Transverse colon (tissue), 4 donors: ENCODE measurements around the gene RHOF. TPM values are rescaled to one million over a fixed set of nuclear protein-coding genes. Genes with fewer than 3 reads are reported as not detected.

Experiments used
- DNase-seq: peaks from one replicate; pipeline ENCODE4 v3.0.0-alpha.2; 2019
- H3K27ac ChIP-seq, 4 donors: fragments of 200-600 bp; sonication (generic); 2 replicates each; pipeline ENCODE4 v1.5.1; 2016 to 2018; ENCODE audit warnings: inconsistent platforms in 4 of 4
- H3K27me3 ChIP-seq: fragments of 200-600 bp; sonication (generic); 2 replicates; pipeline ENCODE4 v1.5.1; 2017; ENCODE audit warnings: inconsistent platforms
- H3K36me3 ChIP-seq, 4 donors: fragments of 200-600 bp; sonication (generic); 2 replicates each; pipeline ENCODE4 v1.5.1; 2017 to 2019; ENCODE audit warnings: inconsistent platforms in 4 of 4
- H3K4me1 ChIP-seq, 4 donors: fragments of 200-600 bp; sonication (generic); 2 replicates each; pipeline ENCODE4 v1.5.1; 2017 to 2020; ENCODE audit warnings: inconsistent platforms in 4 of 4
- H3K4me3 ChIP-seq, 4 donors: fragments of 200-600 bp; sonication (generic); 1 replicate in 1 of 4; 2 replicates in 3 of 4; pipeline versions ENCODE4 v1.5.1 to v1.6.1; 2017 to 2019; ENCODE audit warnings: inconsistent platforms in 4 of 4
- H3K9me3 ChIP-seq, 2 donors: fragments of 200-600 bp; sonication (generic); 2 replicates each; pipeline ENCODE4 v1.5.1; 2017 to 2019; ENCODE audit warnings: inconsistent platforms in 2 of 2
- CTCF ChIP-seq, 5 experiments: fragments of 200-600 bp in 3 of 5; fragments of 450-650 bp in 2 of 5; sonication (generic) in 3 of 5; IDR thresholded peaks; 1 replicate in 2 of 5; 2 replicates in 3 of 5; pipeline ENCODE4 v1.5.1; 2016 to 2017; ENCODE audit warnings: antibody characterized with exemption in 5 of 5, inconsistent platforms in 3 of 5, mild to moderate bottlenecking in 2 of 5, moderate library complexity in 1 of 5
- EP300 ChIP-seq: sonication (generic); formaldehyde crosslinking; IDR thresholded peaks from one replicate; pipeline ENCODE4 v1.6.1; 2017; ENCODE audit warnings: antibody characterized with exemption, low read depth
- POLR2A ChIP-seq: fragments of 450-650 bp; IDR thresholded peaks from one replicate; pipeline ENCODE4 v1.6.1; 2016; ENCODE audit warnings: antibody characterized with exemption, mild to moderate bottlenecking, moderate library complexity
- POLR2AphosphoS5 ChIP-seq, 3 donors: sonication (generic); formaldehyde crosslinking; IDR thresholded peaks; one replicate each; pipeline ENCODE4 v1.6.1; 2016; ENCODE audit warnings: antibody characterized with exemption in 3 of 3
- WGBS, 2 donors: methylation state at CpG; one replicate each; pipeline ENCODE4 v1.1.5; 2018; ENCODE audit warnings: low coverage in 1 of 2; 5-methylcytosine and 5-hydroxymethylcytosine counted together
- in situ Hi-C, 4 donors: fragments of 200-750 bp; cut with MboI; loops; one replicate each; pipeline versions ENCODE4 v1.15.0 to v1.15.1; 2017; ENCODE audit warnings: low sequenced_read_pairs in 3 of 4, low pct_ligation_motif_present in 1 of 4, low pct_unique_long_range_greater_than_20kb in 1 of 4
- intact Hi-C: fragments of 100-400 bp; cut with DNase I; formaldehyde crosslinking; loops from one replicate; pipeline ENCODE4 v1.15.1; 2023; ENCODE audit warnings: low total_unique reads
- total RNA-seq, 4 donors: library from RNA; depleted of rRNA; stranded (reverse); fragments of >200 nt; gene quantifications; one replicate each; pipeline ENCODE4 v1.1.0, GENCODE V29; 2016

RHOF gene
- total RNA-seq, 4 donors from 2014 or later = 14.9 to 251 (median 150) TPM

- no peak overlapping the region for H3K4me3 ChIP-seq
- no peaks in the 10 kb centered on the region for H3K36me3 ChIP-seq
- peaks cover 0 to 6% (median 2%) of the 10 kb centered on the region in 4 donors for H3K4me1 ChIP-seq
- peak overlapping the region in 3 of 4 donors; percentile 23 to 65 (median 58) for H3K27ac ChIP-seq
- TF ChIP-seq POLR2A (no peak), EP300 (no peak)
- DNase-seq = no peak
- 50% methylated on average over 12 of the region's 12 CpGs; no CpG with 5 or more reads in 1 of the 2 donors for WGBS, 2 donors
- no peaks in the 10 kb centered on the region for H3K27me3 ChIP-seq
- in situ Hi-C loops = no loop called here
- H3K9me3 ChIP-seq = no peaks in the 10 kb centered on the region
- intact Hi-C loops = no loop called here
Observed at GRCh38 chr12:121753844-121754264, 39.6 kb downstream of the RHOF start.

DNA sequence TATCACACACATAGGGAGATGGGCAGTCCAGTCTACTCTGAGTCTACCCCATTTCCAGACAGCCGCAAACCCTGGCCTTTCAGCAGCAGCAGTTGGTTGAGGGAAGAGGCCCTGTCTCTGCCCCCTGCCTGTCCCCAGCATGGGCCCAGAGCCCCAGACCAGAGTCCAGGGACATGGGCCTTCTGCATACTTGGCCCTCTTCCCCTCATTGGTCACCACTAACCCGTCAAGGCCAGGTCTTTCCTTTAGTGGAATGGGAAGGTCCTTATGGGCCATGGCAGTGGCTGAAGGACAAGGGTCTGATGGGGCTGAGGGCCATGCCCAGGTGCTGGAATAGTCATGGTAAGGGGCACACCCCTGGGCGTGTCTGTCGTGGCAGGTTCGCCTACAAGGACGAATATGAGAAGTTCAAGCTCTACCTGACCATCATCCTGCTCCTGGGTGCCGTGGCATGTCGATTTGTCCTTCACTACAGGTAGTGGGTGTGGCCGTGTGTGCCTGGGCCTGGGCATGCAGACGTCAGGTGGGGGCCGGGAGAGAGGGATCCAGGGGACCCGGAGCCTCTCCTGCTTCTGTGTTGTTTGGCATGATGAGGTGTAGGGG is 41.6 kb downstream of the RHOF start:
- no peak for TF ChIP-seq EP300
- TF ChIP-seq POLR2A = no peak
- no peak for TF ChIP-seq CTCF (IDR thresholded peaks at IDR 0.05)
- no peak for TF ChIP-seq POLR2AphosphoS5 (IDR thresholded peaks at IDR 0.05)
- intact Hi-C loops (no loop called here), in situ Hi-C loops (no loop called here)
- no peak for DNase-seq
- Histone ChIP-seq H3K36me3 (no peaks in the 10 kb centered on the region), H3K4me1 (peaks cover 0 to 6% (median 2%) of the 10 kb centered on the region in 4 donors), H3K27me3 (no peaks in the 10 kb centered on the region), H3K4me3 (no peak overlapping the region), H3K27ac (no peak overlapping the region), H3K9me3 (no peaks in the 10 kb centered on the region)
- WGBS, 2 donors = 95% methylated on average over 12 of the region's 12 CpGs; no CpG with 5 or more reads in 1 of the 2 donors

DNA sequence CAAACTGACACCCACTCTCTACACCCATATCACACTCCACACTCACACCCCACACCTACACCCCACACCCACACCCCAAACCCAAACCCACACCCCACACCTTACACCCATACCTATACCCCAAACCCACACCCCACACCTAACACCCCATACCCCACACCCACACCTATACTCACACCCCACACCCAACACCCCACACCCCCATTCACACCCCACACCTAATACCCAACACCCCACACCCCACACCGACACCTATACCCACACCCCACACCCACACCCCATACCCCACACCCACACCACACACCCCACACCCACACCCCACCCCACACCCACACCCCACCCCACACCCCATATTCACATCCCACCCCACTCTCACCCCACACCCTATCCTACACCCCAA is 42.5 kb downstream of the RHOF start:
- Histone ChIP-seq H3K27me3 (no peaks in the 10 kb centered on the region), H3K4me3 (no peak overlapping the region), H3K36me3 (no peaks in the 10 kb centered on the region), H3K27ac (no peak overlapping the region), H3K4me1 (peaks cover 0 to 6% (median 2%) of the 10 kb centered on the region in 4 donors), H3K9me3 (no peaks in the 10 kb centered on the region)
- in situ Hi-C loops = no loop called here
- 83 to 94% methylated on average over 1 of the region's 1 CpG for WGBS, 2 donors
- no peak for TF ChIP-seq POLR2A
- TF ChIP-seq CTCF (IDR thresholded peaks at IDR 0.05) = no peak
- no peak for TF ChIP-seq EP300
- no peak for TF ChIP-seq POLR2AphosphoS5 (IDR thresholded peaks at IDR 0.05)
- intact Hi-C loops = no loop called here
- DNase-seq = no peak

DNA sequence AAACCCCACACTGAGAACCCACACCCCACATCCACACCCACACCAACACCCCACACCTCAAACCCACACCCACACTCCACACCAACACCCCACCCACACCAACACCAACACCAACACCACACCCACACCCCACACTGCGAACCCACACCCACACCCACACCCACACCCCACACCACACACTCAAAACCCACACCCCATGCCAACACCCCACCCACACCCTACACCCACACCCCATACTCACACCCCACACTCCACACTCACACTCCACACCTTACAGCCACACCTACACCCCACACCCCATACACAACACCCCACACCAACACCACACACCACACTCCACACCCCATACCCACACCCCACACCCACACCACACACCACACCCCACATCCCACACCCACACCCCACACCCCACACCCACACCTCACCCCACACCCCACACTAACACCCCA is 43.0 kb downstream of the RHOF start:
- Histone ChIP-seq H3K36me3 (no peaks in the 10 kb centered on the region), H3K9me3 (no peaks in the 10 kb centered on the region), H3K27me3 (no peaks in the 10 kb centered on the region), H3K4me3 (no peak overlapping the region), H3K27ac (no peak overlapping the region), H3K4me1 (peaks cover 0 to 6% (median 2%) of the 10 kb centered on the region in 4 donors)
- WGBS, 2 donors = 39% methylated on average over 1 of the region's 1 CpG; no CpG with 5 or more reads in 1 of the 2 donors
- intact Hi-C loops = no loop called here
- TF ChIP-seq POLR2A = no peak
- TF ChIP-seq POLR2AphosphoS5 (IDR thresholded peaks at IDR 0.05) = no peak
- no peak for TF ChIP-seq CTCF (IDR thresholded peaks at IDR 0.05)
- no peak for TF ChIP-seq EP300
- in situ Hi-C loops = no loop called here
- DNase-seq = no peak
